Mesodermal cell (in vitro differentiated cells): Measurements from ENCODE around the gene LMX1A.

Source experiments
- H3K27ac ChIP-seq: 2 replicates; pipeline ENCODE4 v1.7.0; 2013; ENCODE audit warnings: mild to moderate bottlenecking, low read depth, low read length, moderate library complexity; ENCODE audit not compliant: severe bottlenecking
- H3K36me3 ChIP-seq: 2 replicates; pipeline ENCODE4 v1.7.1; 2013; ENCODE audit warnings: mild to moderate bottlenecking, low read length, moderate library complexity; ENCODE audit not compliant: control insufficient read depth, insufficient read depth
- H3K4me1 ChIP-seq: one replicate; pipeline ENCODE4 v1.7.1; 2013; ENCODE audit warnings: mild to moderate bottlenecking, low read length; ENCODE audit not compliant: insufficient read depth, control insufficient read depth, poor library complexity, severe bottlenecking
- H3K4me3 ChIP-seq: 2 replicates; pipeline ENCODE4 v1.7.0; 2013; ENCODE audit warnings: low read length, control low read depth, mild to moderate bottlenecking; ENCODE audit not compliant: insufficient read depth, poor library complexity, severe bottlenecking; ENCODE audit errors: extremely low read depth
- H3K9me3 ChIP-seq: 2 replicates; pipeline ENCODE4 v1.7.1; 2013; ENCODE audit warnings: mild to moderate bottlenecking, low read length, moderate library complexity; ENCODE audit not compliant: control insufficient read depth
- WGBS, 2 experiments: methylation state at CpG; one replicate each; pipeline ENCODE4 v1.1.5; 2013; ENCODE audit warnings: missing lambda C conversion rate in 2 of 2; ENCODE audit not compliant: insufficient coverage in 2 of 2; 5-methylcytosine and 5-hydroxymethylcytosine counted together

Gene LMX1A

GRCh38 chr1:165259706-165260428 is 96.6 kb downstream of the LMX1A start:
- Histone ChIP-seq H3K36me3 (no peaks in the 10 kb centered on the region), H3K27ac (no peak overlapping the region), H3K9me3 (no peaks in the 10 kb centered on the region), H3K4me3 (no peak overlapping the region), H3K4me1 (no peaks in the 10 kb centered on the region)
- WGBS, 2 experiments, result 71 to 100% methylated on average over 1 of the region's 3 CpGs

- WGBS, 2 experiments, result 70 to 84% methylated on average over 2 of the region's 2 CpGs
- Histone ChIP-seq H3K4me1 (no peaks in the 10 kb centered on the region), H3K36me3 (no peaks in the 10 kb centered on the region), H3K27ac (no peak overlapping the region), H3K9me3 (no peaks in the 10 kb centered on the region), H3K4me3 (no peak overlapping the region)
These were observed 97.3 kb downstream of the LMX1A start for GRCh38 chr1:165259236-165259635.

DNA sequence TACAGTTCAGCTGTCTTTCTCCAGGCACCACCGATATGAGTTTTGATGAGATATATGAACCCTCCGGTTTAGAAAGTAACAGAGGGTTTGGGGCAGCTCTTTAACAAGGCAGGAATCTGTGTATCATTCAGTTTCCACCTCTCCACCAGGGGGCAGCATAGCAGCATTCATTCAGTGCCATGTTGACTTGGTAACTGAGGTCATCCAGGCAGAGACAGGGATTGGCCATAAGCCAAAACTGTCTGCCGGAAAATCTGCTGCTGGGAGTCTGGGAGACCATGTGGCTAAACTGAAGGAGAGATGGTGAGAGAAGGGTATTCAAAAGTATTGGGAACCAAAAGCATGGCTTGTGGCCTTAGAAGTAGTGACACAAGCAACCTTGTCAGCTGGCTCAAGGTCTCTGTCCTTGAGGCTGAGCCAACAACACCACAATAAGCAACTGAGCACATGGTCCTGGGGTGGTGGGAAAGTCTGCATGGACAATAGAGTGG is 98.5 kb downstream of the LMX1A start:
- Histone ChIP-seq H3K4me1 (no peaks in the 10 kb centered on the region), H3K9me3 (no peaks in the 10 kb centered on the region), H3K36me3 (no peaks in the 10 kb centered on the region), H3K4me3 (no peak overlapping the region), H3K27ac (no peak overlapping the region)
- 14 to 40% methylated on average over 1 of the region's 3 CpGs for WGBS, 2 experiments

DNA sequence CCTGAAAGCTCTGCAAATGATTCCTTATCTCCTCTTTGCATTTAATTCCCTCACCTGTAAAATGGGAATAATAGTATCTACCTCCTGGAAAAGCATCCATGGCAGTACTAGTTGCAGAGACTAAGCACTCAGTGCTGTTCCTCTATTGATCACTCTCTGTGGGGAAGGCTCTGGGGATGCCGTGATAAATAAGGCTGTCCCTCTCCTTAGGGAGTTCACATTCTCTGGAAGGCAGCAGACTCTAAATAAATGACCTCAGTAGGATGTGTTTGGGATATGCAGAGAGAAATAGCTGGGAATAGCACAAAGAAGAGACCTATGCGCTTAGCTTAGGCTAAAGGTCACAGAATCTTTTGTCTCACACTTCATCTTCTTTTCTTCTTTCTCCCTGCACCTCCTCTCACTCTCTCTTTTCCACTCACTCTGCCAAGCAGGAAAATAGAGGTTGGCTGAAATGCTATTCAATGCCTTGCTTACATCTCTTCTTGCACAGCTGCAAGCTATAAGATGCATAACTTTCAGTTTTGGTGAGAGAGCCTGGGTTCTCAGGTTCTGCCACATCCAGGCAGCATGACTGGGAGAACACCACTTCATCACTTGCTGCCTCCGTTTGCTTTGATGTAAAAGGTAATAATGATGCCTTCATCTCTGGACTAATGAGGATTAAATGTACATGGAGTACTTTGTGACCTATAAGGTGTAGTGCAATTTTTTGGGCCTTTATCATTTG is 101.5 kb downstream of the LMX1A start:
- H3K9me3 ChIP-seq, result no peaks in the 10 kb centered on the region
- H3K4me3 ChIP-seq, result no peak overlapping the region
- no peaks in the 10 kb centered on the region for H3K36me3 ChIP-seq
- H3K4me1 ChIP-seq, result no peaks in the 10 kb centered on the region
- no peak overlapping the region for H3K27ac ChIP-seq
- WGBS, 2 experiments, result 33 to 57% methylated on average over 1 to 2 of the region's 3 CpGs

DNA sequence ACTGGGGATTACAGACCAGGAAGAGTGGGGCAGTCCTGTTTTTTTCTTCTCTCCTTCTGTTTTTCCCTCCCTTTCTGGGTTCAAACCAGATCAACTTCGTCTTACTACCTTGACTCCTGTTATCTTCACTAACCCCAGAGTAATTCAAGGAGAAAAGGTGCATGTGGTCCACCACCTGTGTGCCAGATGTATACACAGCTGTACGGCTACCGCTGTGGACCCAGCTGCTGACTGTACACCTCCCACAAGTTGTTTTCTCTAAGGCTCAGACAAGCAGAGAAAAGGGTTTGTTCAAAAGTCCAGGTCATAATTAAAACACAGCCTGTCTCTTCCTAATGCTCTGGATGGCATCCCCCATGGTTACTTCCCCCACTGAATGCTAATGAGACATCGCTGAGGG is 102.1 kb downstream of the LMX1A start:
- no peaks in the 10 kb centered on the region for H3K4me1 ChIP-seq
- H3K27ac ChIP-seq, result no peak overlapping the region
- no peaks in the 10 kb centered on the region for H3K36me3 ChIP-seq
- no peak overlapping the region for H3K4me3 ChIP-seq
- 79 to 86% methylated on average over 3 to 4 of the region's 4 CpGs for whole genome bisulfite sequencing, 2 experiments
- H3K9me3 ChIP-seq, result no peaks in the 10 kb centered on the region

DNA sequence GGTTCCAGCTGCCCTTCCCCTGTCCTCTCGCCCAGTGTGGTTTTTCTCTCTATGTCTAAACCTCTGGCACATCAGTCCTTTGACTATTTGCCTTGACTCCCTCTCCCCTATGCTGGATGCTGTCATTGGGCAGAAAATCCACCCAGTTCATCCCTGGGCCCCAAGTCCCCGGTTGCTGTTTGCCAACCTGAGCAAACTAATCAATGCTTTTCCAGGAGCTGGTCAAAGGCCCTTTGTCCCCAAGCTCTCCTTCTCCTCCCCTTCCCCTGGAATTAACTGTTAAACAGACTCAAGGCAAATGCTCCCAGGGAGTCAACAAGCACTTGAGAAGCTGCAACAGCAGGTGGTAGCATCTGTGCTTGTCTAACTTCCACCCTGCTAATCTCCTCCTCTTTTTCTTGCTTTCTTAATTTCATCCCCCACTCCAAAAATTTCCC is 102.7 kb downstream of the LMX1A start:
- no peak overlapping the region for H3K27ac ChIP-seq
- no peak overlapping the region for H3K4me3 ChIP-seq
- H3K9me3 ChIP-seq, result no peaks in the 10 kb centered on the region
- H3K4me1 ChIP-seq, result no peaks in the 10 kb centered on the region
- H3K36me3 ChIP-seq, result no peaks in the 10 kb centered on the region
- WGBS, 2 experiments, result 46 to 49% methylated on average over 2 of the region's 2 CpGs

- 87 to 93% methylated on average over 2 to 3 of the region's 5 CpGs for WGBS, 2 experiments
These were observed 107.4 kb downstream of the LMX1A start for GRCh38 chr1:165248969-165249571.

DNA sequence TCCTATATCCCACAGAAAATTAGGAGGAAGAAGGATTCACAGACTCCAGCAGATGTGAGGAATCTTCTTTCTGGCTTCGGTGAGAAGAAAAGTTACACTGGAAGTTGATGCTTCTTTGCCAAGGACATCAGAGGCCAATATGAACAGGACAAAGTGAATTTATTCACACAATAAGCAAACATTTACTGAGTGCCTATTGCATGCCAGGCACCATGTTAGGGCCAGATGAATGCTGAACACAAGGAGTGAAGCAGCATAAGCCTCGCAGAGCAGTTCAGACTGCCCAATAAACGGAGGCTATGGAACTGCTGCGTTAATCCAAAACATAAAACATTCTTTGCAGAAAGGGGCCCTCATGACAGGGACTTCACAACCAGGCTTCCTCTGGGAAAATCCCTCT is 114.6 kb downstream of the LMX1A start:
- Histone ChIP-seq H3K36me3 (no peaks in the 10 kb centered on the region), H3K4me1 (no peaks in the 10 kb centered on the region), H3K4me3 (no peak overlapping the region), H3K27ac (no peak overlapping the region), H3K9me3 (no peaks in the 10 kb centered on the region)
- 77 to 89% methylated on average over 3 of the region's 4 CpGs for whole genome bisulfite sequencing, 2 experiments

More at GRCh38 chr1:165248969-165249571, 107.4 kb downstream of the LMX1A start:
- Histone ChIP-seq H3K27ac (no peak overlapping the region), H3K36me3 (no peaks in the 10 kb centered on the region), H3K9me3 (no peaks in the 10 kb centered on the region), H3K4me1 (no peaks in the 10 kb centered on the region), H3K4me3 (no peak overlapping the region)

GRCh38 chr1:165241321-165241720 is 115.2 kb downstream of the LMX1A start:
- H3K4me1 ChIP-seq, result no peaks in the 10 kb centered on the region
- H3K36me3 ChIP-seq, result no peaks in the 10 kb centered on the region
- no peaks in the 10 kb centered on the region for H3K9me3 ChIP-seq
- no peak overlapping the region for H3K27ac ChIP-seq
- H3K4me3 ChIP-seq, result no peak overlapping the region
- WGBS, 2 experiments, result no CpG with 5 or more reads among the region's 2 CpGs

DNA sequence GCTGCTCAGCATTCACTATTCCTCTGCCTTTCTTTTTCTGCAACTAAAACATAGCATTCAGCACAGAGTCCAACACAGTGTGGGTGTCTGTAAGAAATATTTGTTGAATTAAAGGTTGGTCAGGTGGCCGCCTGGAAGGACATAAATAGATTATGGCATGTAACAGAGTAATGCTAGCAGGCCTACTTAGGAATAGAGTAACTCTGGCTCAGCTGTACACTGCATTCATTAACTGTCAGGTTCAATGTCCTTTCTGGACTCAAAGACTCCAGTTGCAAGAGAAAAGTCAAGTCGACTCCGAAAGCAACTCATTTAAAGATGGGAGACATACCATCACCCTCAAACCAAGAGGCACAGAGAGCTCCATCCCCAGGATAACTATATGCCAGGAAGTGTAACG is 116.0 kb downstream of the LMX1A start:
- H3K36me3 ChIP-seq, result no peaks in the 10 kb centered on the region
- WGBS, 2 experiments, result 67 to 71% methylated on average over 1 of the region's 4 CpGs

More for the DNA sequence above, 116.0 kb downstream of the LMX1A start:
- Histone ChIP-seq H3K4me3 (no peak overlapping the region), H3K27ac (no peak overlapping the region), H3K9me3 (no peaks in the 10 kb centered on the region), H3K4me1 (no peaks in the 10 kb centered on the region)
